Caco-2 (cell line): ENCODE data around the gene ENDOD1. TPM values are rescaled to one million over a fixed set of nuclear protein-coding genes. Genes with fewer than 3 reads are reported as not detected.

Experiments used
- BruUV-seq: library from RNA; stranded (reverse); fragments of 400-500 nt; replicated peaks from 2 replicates; lab custom pipeline; 2021; lab: Mats Ljungman, UMichigan
- CTCF ChIA-PET: fragments of 300-600 bp; sonication (Branson Sonifier 250); formaldehyde crosslinking; loops from one replicate; lab custom pipeline; 2022; ENCODE audit warnings: antibody characterized with exemption; lab: Charles Lee
- POLR2A ChIA-PET: fragments of 300-600 bp; sonication (Branson Sonifier 250); formaldehyde crosslinking; loops from one replicate; lab custom pipeline; 2022; ENCODE audit warnings: antibody characterized with exemption; lab: Charles Lee
- DNase-seq, 2 experiments: peaks; one replicate each; pipeline versions ENCODE4 v3.0.0 to v3.0.0-alpha.2; 2020 to 2022
- H3K27me3 ChIP-seq: replicated peaks from 2 replicates; pipeline ENCODE4 v1.6.0; 2011; ENCODE audit warnings: low read length; ENCODE audit not compliant: control insufficient read depth, insufficient read depth
- H3K36me3 ChIP-seq: 2 replicates; pipeline ENCODE4 v1.5.1; 2011; ENCODE audit warnings: low read length; ENCODE audit not compliant: control insufficient read depth, insufficient read depth
- H3K4me1 ChIP-seq: fragments of 250-450 bp; sonication (Bioruptor Pico); 2 replicates; pipeline ENCODE4 v1.5.1; 2020; ENCODE audit warnings: mild to moderate bottlenecking
- H3K4me3 ChIP-seq: 2 replicates; pipeline ENCODE4 v1.5.1; 2011; ENCODE audit warnings: low read depth, mild to moderate bottlenecking, control low read depth, low read length
- H3K9me3 ChIP-seq: fragments of 250-450 bp; sonication (Bioruptor Pico); 2 replicates; pipeline ENCODE4 v1.5.1; 2020; ENCODE audit warnings: mild to moderate bottlenecking, moderate library complexity
- H3K27ac Mint-ChIP-seq: one replicate; pipeline ENCODE4 v1.8.0; 2022; ENCODE audit warnings: mixed read lengths; ENCODE audit not compliant: unreplicated experiment
- H3K27me3 Mint-ChIP-seq: one replicate; pipeline ENCODE4 v1.8.0; 2022; ENCODE audit warnings: mixed read lengths; ENCODE audit not compliant: insufficient read depth, unreplicated experiment
- H3K36me3 Mint-ChIP-seq: one replicate; pipeline ENCODE4 v1.8.0; 2022; ENCODE audit warnings: mild to moderate bottlenecking, mixed read lengths; ENCODE audit not compliant: insufficient read depth, unreplicated experiment
- H3K4me1 Mint-ChIP-seq: one replicate; pipeline ENCODE4 v1.8.0; 2022; ENCODE audit warnings: low read depth, mixed read lengths; ENCODE audit not compliant: unreplicated experiment
- H3K4me3 Mint-ChIP-seq: one replicate; pipeline ENCODE4 v1.8.0; 2022; ENCODE audit warnings: mild to moderate bottlenecking, moderate library complexity, mixed read lengths; ENCODE audit not compliant: unreplicated experiment
- H3K9me3 Mint-ChIP-seq: one replicate; pipeline ENCODE4 v1.8.0; 2022; ENCODE audit warnings: mixed read lengths; ENCODE audit not compliant: unreplicated experiment
- intact Hi-C: fragments of 100-400 bp; cut with micrococcal nuclease; formaldehyde crosslinking; loops from one replicate; pipeline ENCODE4 v1.10.0; 2022; ENCODE audit not compliant: unreplicated experiment
- total RNA-seq: library from RNA; stranded (reverse); gene quantifications from 2 replicates; pipeline ENCODE4 v1.2.3, GENCODE V29; 2022
- TF ChIP-seq, protein P1 (sequence below), 2 experiments: fragments of 200-600 bp in 1 of 2; IDR thresholded peaks; 1 replicate in 1 of 2; 2 replicates in 1 of 2; pipeline versions ENCODE4 v1.5.1 to v1.8.0; 2011 to 2022; ENCODE audit warnings: antibody characterized with exemption in 1 of 2, control low read depth in 1 of 2, inconsistent platforms in 1 of 2, low read depth in 1 of 2, low read length in 1 of 2, mild to moderate bottlenecking in 1 of 2, moderate library complexity in 1 of 2; ENCODE audit not compliant: insufficient read depth in 1 of 2, severe bottlenecking in 1 of 2, unreplicated experiment in 1 of 2

ENDOD1 gene
- total RNA-seq, 1 experiment from 2014 or later: 22.7 TPM

GRCh38 chr11:95170294-95170693, 80.6 kb downstream of the ENDOD1 start:
- Mint-ChIP-seq H3K27ac (no peak overlapping the region), H3K36me3 (no peaks in the 10 kb centered on the region), H3K4me3 (no peak overlapping the region), H3K4me1 (no peaks in the 10 kb centered on the region), H3K9me3 (no peaks in the 10 kb centered on the region), H3K27me3 (no peaks in the 10 kb centered on the region)
- Histone ChIP-seq H3K36me3 (no peaks in the 10 kb centered on the region), H3K4me1 (no peaks in the 10 kb centered on the region), H3K27me3 (no peaks in the 10 kb centered on the region), H3K4me3 (no peak overlapping the region), H3K9me3 (no peaks in the 10 kb centered on the region)
- ChIA-PET CTCF (no interaction called here), POLR2A (no interaction called here)
- intact Hi-C loops: no loop called here
- BruUV-seq: no TSS peak
- DNase-seq: no peak
- TF ChIP-seq, protein P1, sequence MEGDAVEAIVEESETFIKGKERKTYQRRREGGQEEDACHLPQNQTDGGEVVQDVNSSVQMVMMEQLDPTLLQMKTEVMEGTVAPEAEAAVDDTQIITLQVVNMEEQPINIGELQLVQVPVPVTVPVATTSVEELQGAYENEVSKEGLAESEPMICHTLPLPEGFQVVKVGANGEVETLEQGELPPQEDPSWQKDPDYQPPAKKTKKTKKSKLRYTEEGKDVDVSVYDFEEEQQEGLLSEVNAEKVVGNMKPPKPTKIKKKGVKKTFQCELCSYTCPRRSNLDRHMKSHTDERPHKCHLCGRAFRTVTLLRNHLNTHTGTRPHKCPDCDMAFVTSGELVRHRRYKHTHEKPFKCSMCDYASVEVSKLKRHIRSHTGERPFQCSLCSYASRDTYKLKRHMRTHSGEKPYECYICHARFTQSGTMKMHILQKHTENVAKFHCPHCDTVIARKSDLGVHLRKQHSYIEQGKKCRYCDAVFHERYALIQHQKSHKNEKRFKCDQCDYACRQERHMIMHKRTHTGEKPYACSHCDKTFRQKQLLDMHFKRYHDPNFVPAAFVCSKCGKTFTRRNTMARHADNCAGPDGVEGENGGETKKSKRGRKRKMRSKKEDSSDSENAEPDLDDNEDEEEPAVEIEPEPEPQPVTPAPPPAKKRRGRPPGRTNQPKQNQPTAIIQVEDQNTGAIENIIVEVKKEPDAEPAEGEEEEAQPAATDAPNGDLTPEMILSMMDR (IDR thresholded peaks at IDR 0.05; ENCODE audit: insufficient read depth in 1 of 2, low read depth in 1 of 2, low read length in 1 of 2, severe bottlenecking in 1 of 2, unreplicated experiment in 1 of 2): no peak

DNA sequence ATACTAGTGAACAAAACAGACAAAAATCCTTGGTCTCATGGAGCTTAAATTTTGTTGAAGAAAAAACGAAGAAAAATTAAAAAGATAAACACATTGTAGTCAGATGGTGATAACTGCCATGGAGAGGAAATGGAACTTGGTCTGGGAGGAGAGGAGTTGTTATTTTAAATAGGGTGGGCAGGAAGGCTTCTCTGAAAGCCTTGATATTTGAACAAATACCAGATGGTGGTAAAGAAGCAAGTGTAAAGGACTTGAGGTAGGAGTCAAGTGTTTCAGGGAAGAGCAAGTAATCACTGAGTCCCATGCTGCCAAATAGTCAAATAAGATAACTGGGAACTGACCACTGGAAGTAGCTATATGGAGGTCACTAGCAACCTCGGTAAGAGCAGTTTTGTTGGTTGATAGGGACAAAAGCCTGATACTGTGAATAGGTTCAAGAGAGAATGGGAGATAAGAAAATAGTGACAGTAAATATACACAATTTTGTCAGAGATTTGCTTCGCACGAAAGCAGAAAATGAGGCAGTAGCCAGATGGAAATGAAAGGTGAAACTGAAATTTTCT, 86.3 kb downstream of the ENDOD1 start:
- Mint-ChIP-seq H3K4me1 (no peaks in the 10 kb centered on the region), H3K36me3 (no peaks in the 10 kb centered on the region), H3K4me3 (no peak overlapping the region), H3K27ac (no peak overlapping the region), H3K9me3 (no peaks in the 10 kb centered on the region), H3K27me3 (no peaks in the 10 kb centered on the region)
- H3K4me3 ChIP-seq: no peak overlapping the region
- BruUV-seq: no TSS peak
- CTCF ChIA-PET: no interaction called here
- POLR2A ChIA-PET: no interaction called here
- H3K9me3 ChIP-seq: no peaks in the 10 kb centered on the region
- no peaks in the 10 kb centered on the region; the same call in 1 of the 2 replicates for H3K36me3 ChIP-seq
- H3K27me3 ChIP-seq: no peaks in the 10 kb centered on the region
- H3K4me1 ChIP-seq: no peaks in the 10 kb centered on the region
- TF ChIP-seq, protein P1 (IDR thresholded peaks at IDR 0.05; ENCODE audit: insufficient read depth in 1 of 2, low read depth in 1 of 2, low read length in 1 of 2, severe bottlenecking in 1 of 2, unreplicated experiment in 1 of 2): no peak
- no peak for DNase-seq
- intact Hi-C loops: no loop called here

Other genes starting within 250 kb of the ENDOD1 start
- 137 and 144 TPM in 2 replicates for gene CWC15, start 116.3 kb upstream of the ENDOD1 start, total RNA-seq
- 0.95 and 1.2 TPM in 2 replicates for gene KDM4D, start 116.1 kb upstream of the ENDOD1 start, total RNA-seq
- not detected in 2 replicates for gene KDM4E, start 64.6 kb upstream of the ENDOD1 start, total RNA-seq
- gene KDM4F, start 40.4 kb upstream of the ENDOD1 start, total RNA-seq: not detected in 2 replicates
- 44.5 and 52.4 TPM in 2 replicates for gene SRSF8, start 22.9 kb upstream of the ENDOD1 start, total RNA-seq
- 28.2 and 29.2 TPM in 2 replicates for gene SESN3, start 141.4 kb downstream of the ENDOD1 start, total RNA-seq